Panc1 (cell line): ENCODE results near the gene OR2V2. TPM values are rescaled to one million over a fixed set of nuclear protein-coding genes. Genes with fewer than 3 reads are reported as not detected.
"Not testable (repeated sequence)": the region's sequence is repeated elsewhere in the genome, so short reads cannot be mapped to it uniquely, and the experiment has no call there.

Experiments used
- ATAC-seq: fragments of 200-7000 bp; cut with Tn5 transposase; 2 replicates; pipeline ENCODE4 v1.9.1; 2020; ENCODE audit warnings: mild to moderate bottlenecking, moderate library complexity
- BruUV-seq: library from RNA; stranded (reverse); fragments of 400-500 nt; replicated peaks from 2 replicates; lab custom pipeline; 2021; lab: Mats Ljungman, UMichigan
- CTCF ChIA-PET: fragments of 300-600 bp; sonication (Branson Sonifier 250); formaldehyde crosslinking; loops from one replicate; lab custom pipeline; 2022; ENCODE audit warnings: antibody characterized with exemption; lab: Charles Lee
- POLR2A ChIA-PET: fragments of 300-600 bp; sonication (Branson Sonifier 250); formaldehyde crosslinking; loops from one replicate; lab custom pipeline; 2022; ENCODE audit warnings: antibody characterized with exemption; lab: Charles Lee
- DNase-seq: peaks from one replicate; pipeline ENCODE4 v3.0.0-alpha.2; 2010; ENCODE audit warnings: low read depth, low spot score
- H3K27ac ChIP-seq: 2 replicates; pipeline ENCODE4 v1.5.1; 2011; ENCODE audit warnings: mild to moderate bottlenecking, low read length, inconsistent platforms
- H3K27me3 ChIP-seq: fragments of 200-500 bp; sonication (Bioruptor generic); 2 replicates; pipeline ENCODE4 v1.6.0; 2014; ENCODE audit warnings: low read length, inconsistent platforms; ENCODE audit not compliant: control insufficient read depth, insufficient read depth
- H3K36me3 ChIP-seq: fragments of 200-500 bp; sonication (Bioruptor generic); 2 replicates; pipeline ENCODE4 v1.5.1; 2014; ENCODE audit warnings: inconsistent platforms, mild to moderate bottlenecking, low read length, moderate library complexity; ENCODE audit not compliant: control insufficient read depth, insufficient read depth
- H3K4me1 ChIP-seq: 2 replicates; pipeline ENCODE4 v1.5.1; 2011; ENCODE audit warnings: inconsistent platforms, mild to moderate bottlenecking, low read length, moderate library complexity; ENCODE audit not compliant: control insufficient read depth, insufficient read depth
- H3K4me3 ChIP-seq, 2 experiments: 2 replicates each; pipeline ENCODE4 v1.5.1; 2011 to 2012; ENCODE audit warnings: low read depth in 2 of 2, low read length in 2 of 2, mild to moderate bottlenecking in 2 of 2, inconsistent platforms in 1 of 2, moderate library complexity in 1 of 2
- H3K9me3 ChIP-seq: fragments of 200-500 bp; sonication (Bioruptor generic); 2 replicates; pipeline ENCODE4 v1.5.1; 2014; ENCODE audit warnings: low read depth, mild to moderate bottlenecking, inconsistent platforms, low read length, moderate library complexity; ENCODE audit not compliant: control insufficient read depth, insufficient read depth
- POLR2AphosphoS5 ChIP-seq: IDR thresholded peaks from 2 replicates; pipeline ENCODE4 v1.6.1; 2012; ENCODE audit warnings: mild to moderate bottlenecking, low read depth, low read length, moderate library complexity
- SIN3A ChIP-seq: IDR thresholded peaks from 2 replicates; pipeline ENCODE4 v1.6.1; 2012; ENCODE audit warnings: low read depth, mild to moderate bottlenecking, low read length, moderate library complexity, borderline replicate concordance; ENCODE audit not compliant: insufficient read depth
- TCF7L2 ChIP-seq: IDR thresholded peaks from 2 replicates; pipeline ENCODE4 v1.6.1; 2011; ENCODE audit warnings: mild to moderate bottlenecking, low read depth, low read length, inconsistent platforms
- in situ Hi-C: cut with HindIII; loops from 2 replicates; pipeline ENCODE4 v1.10.0; 2016; ENCODE audit warnings: low sequenced_read_pairs, low pct_unique_long_range_greater_than_20kb
- intact Hi-C: fragments of 100-400 bp; cut with micrococcal nuclease; formaldehyde crosslinking; loops from one replicate; pipeline ENCODE4 v1.10.0; 2022; ENCODE audit not compliant: unreplicated experiment
- total RNA-seq: library from RNA; stranded (reverse); gene quantifications from one replicate; pipeline ENCODE4 v1.2.1, GENCODE V29; 2021; ENCODE audit not compliant: unreplicated experiment
- TF ChIP-seq, protein P1 (sequence below), 2 experiments: IDR thresholded peaks; 2 replicates each; pipeline ENCODE4 v1.6.1; 2011 to 2012; ENCODE audit warnings: low read depth in 2 of 2, control low read depth in 1 of 2, low read length in 1 of 2, mild to moderate bottlenecking in 1 of 2, moderate library complexity in 1 of 2; ENCODE audit not compliant: insufficient read depth in 1 of 2
- TF ChIP-seq, protein P2 (sequence below): fragments of 450-650 bp; IDR thresholded peaks from 2 replicates; pipeline ENCODE4 v1.5.1; 2017; ENCODE audit warnings: mild to moderate bottlenecking

Gene OR2V2
- total RNA-seq, 1 experiment from 2014 or later, result not detected

DNA sequence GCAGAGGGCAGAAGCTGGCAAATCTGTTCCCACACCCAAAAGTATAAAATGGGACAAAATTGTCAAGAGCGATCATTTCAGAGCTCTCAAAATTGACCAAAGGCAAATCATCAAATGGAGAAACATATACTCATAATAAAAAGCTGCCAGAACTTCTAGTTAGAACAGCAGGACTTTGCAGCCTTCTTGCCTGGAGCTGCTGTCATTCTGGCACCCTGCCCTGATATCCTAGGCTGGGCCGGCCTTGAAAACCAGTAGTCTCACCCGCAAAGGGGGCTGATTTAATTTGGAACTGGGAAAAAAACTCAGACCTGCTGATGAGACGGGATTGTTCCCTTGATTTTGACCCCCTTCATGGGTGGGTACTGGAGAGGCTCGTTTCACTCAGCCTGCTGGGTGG, 34.9 kb upstream of the OR2V2 start:
- POLR2A ChIA-PET, result no interaction called here
- CTCF ChIA-PET, result no interaction called here
- ATAC-seq, result no peak
- H3K4me3 ChIP-seq, result no peak overlapping the region
- in situ Hi-C loops, result no loop called here
- TF ChIP-seq, protein P1, sequence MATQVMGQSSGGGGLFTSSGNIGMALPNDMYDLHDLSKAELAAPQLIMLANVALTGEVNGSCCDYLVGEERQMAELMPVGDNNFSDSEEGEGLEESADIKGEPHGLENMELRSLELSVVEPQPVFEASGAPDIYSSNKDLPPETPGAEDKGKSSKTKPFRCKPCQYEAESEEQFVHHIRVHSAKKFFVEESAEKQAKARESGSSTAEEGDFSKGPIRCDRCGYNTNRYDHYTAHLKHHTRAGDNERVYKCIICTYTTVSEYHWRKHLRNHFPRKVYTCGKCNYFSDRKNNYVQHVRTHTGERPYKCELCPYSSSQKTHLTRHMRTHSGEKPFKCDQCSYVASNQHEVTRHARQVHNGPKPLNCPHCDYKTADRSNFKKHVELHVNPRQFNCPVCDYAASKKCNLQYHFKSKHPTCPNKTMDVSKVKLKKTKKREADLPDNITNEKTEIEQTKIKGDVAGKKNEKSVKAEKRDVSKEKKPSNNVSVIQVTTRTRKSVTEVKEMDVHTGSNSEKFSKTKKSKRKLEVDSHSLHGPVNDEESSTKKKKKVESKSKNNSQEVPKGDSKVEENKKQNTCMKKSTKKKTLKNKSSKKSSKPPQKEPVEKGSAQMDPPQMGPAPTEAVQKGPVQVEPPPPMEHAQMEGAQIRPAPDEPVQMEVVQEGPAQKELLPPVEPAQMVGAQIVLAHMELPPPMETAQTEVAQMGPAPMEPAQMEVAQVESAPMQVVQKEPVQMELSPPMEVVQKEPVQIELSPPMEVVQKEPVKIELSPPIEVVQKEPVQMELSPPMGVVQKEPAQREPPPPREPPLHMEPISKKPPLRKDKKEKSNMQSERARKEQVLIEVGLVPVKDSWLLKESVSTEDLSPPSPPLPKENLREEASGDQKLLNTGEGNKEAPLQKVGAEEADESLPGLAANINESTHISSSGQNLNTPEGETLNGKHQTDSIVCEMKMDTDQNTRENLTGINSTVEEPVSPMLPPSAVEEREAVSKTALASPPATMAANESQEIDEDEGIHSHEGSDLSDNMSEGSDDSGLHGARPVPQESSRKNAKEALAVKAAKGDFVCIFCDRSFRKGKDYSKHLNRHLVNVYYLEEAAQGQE (IDR thresholded peaks at IDR 0.05; ENCODE audit: insufficient read depth in 1 of 2, low read depth in 2 of 2, low read length in 1 of 2), result no peak
- TF ChIP-seq TCF7L2 (no peak), POLR2AphosphoS5 (no peak), SIN3A (no peak)
- TF ChIP-seq, protein P2, sequence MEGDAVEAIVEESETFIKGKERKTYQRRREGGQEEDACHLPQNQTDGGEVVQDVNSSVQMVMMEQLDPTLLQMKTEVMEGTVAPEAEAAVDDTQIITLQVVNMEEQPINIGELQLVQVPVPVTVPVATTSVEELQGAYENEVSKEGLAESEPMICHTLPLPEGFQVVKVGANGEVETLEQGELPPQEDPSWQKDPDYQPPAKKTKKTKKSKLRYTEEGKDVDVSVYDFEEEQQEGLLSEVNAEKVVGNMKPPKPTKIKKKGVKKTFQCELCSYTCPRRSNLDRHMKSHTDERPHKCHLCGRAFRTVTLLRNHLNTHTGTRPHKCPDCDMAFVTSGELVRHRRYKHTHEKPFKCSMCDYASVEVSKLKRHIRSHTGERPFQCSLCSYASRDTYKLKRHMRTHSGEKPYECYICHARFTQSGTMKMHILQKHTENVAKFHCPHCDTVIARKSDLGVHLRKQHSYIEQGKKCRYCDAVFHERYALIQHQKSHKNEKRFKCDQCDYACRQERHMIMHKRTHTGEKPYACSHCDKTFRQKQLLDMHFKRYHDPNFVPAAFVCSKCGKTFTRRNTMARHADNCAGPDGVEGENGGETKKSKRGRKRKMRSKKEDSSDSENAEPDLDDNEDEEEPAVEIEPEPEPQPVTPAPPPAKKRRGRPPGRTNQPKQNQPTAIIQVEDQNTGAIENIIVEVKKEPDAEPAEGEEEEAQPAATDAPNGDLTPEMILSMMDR, result no peak
- peaks cover 26% of the 10 kb centered on the region for H3K4me1 ChIP-seq
- intact Hi-C loops, result no loop called here
- no peak for DNase-seq
- no peaks in the 10 kb centered on the region for H3K27me3 ChIP-seq
- no peaks in the 10 kb centered on the region for H3K36me3 ChIP-seq
- H3K27ac ChIP-seq, result peak overlapping the region; percentile 53; the same call in 1 of the 2 replicates
- BruUV-seq, result no TSS peak
- H3K9me3 ChIP-seq, result no peaks in the 10 kb centered on the region

DNA sequence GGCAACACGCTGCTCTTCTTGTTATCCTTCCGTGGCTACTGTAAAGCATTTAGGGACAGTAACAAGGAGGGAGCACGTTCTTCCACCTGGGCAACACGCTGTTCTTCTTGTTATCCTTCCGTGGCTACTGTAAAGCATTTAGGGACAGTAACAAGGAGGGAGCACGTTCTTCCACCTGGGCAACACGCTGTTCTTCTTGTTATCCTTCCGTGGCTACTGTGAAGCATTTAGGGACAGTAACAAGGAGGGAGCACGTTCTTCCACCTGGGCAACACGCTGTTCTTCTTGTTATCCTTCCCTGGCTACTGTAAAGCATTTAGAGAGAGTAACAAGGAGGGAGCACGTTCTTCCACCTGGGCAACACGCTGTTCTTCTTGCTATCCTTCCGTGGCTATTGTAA, 33.8 kb upstream of the OR2V2 start:
- Histone ChIP-seq H3K27ac (peak overlapping the region; percentile 92; the same call in 1 of the 2 replicates), H3K4me1 (peaks cover 28% of the 10 kb centered on the region)
- H3K4me3 ChIP-seq, in situ Hi-C loops, H3K9me3 ChIP-seq, DNase-seq, H3K36me3 ChIP-seq, ATAC-seq, CTCF ChIA-PET, H3K27me3 ChIP-seq, POLR2A ChIA-PET, BruUV-seq, intact Hi-C loops: not testable (repeated sequence)

DNA sequence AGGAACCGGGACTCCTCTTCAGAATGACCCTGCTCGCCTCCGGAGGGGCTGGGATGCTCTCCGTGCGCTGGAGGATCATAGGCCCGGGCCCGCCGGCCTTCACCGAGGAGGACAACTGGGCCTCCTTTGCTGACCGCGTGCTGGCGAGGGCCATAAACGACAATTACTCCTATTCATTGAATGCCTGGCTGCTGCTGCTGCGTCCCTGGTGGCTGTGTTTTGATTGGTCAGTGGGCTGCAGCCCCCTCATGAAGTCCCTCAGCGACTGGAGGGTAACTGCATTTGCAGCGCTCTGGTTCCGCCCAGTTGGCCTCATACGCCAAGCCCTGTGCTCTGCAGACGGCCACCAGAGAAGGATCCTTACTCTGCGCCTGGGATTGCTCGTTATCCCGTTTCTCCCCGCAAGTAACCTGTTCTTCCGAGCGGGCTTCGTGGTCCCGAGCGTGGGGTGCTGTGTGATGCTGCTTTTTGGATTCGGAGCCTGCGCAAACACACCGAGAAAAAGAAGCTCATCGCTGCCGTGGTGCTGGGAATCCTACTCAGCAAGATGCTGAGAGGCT, 33.0 kb upstream of the OR2V2 start:
- Histone ChIP-seq H3K9me3 (no peaks in the 10 kb centered on the region), H3K4me1 (peaks cover 28% of the 10 kb centered on the region), H3K27me3 (no peaks in the 10 kb centered on the region), H3K27ac (peak overlapping the region; percentile 92), H3K4me3 (no peak overlapping the region), H3K36me3 (no peaks in the 10 kb centered on the region)
- no TSS peak for BruUV-seq
- CTCF ChIA-PET, result interaction anchor here (0.6 kb wide), 1 partner anchor 61 kb away, joined by 5 read pairs; no protein-coding TSS in a partner anchor
- TF ChIP-seq SIN3A (no peak), POLR2AphosphoS5 (no peak), TCF7L2 (no peak)
- TF ChIP-seq, protein P1 (IDR thresholded peaks at IDR 0.05; ENCODE audit: insufficient read depth in 1 of 2, low read depth in 2 of 2, low read length in 1 of 2), result no peak
- TF ChIP-seq, protein P2, result no peak
- no peak for ATAC-seq
- in situ Hi-C loops, result no loop called here
- intact Hi-C loops, result no loop called here
- no peak for DNase-seq
- POLR2A ChIA-PET, result interaction anchor here (0.5 kb wide), 1 partner anchor 145 kb away, joined by 3 read pairs; no protein-coding TSS in a partner anchor
